Hypothalamus (tissue), 51 donors: ENCODE measurements around the gene TMEM42.
A peak's percentile ranks its signal among the peaks of the same experiment; 100 is the strongest.

ENCODE experiments used
- DNase-seq, 51 donors: peaks; one replicate each; lab custom pipeline; 2025; lab: John Stamatoyannopoulos, UW

Gene TMEM42

GRCh38 chr3:44870375-44871061 is 8.8 kb downstream of the TMEM42 start:
- DNase-seq: no peak

- no peak for DNase-seq
Observed at GRCh38 chr3:44874308-44874707, 12.6 kb downstream of the TMEM42 start, which contains the start of gene TGM4. TSS of gene TGM4 (plus strand) at chr3:44874608. CDS start at chr3:44874679, 71 bp downstream.

- no peak for DNase-seq
Observed at GRCh38 chr3:44875596-44875995, 13.9 kb downstream of the TMEM42 start.

GRCh38 chr3:44877333-44877732 is 15.6 kb downstream of the TMEM42 start:
- DNase-seq: no peak

- DNase-seq: no peak
Observed at GRCh38 chr3:44880284-44880683, 18.6 kb downstream of the TMEM42 start.

GRCh38 chr3:44883213-44883955 is 21.7 kb downstream of the TMEM42 start:
- DNase-seq: no peak

- peak in 1 of 51 donors; percentile 21 for DNase-seq
Observed at GRCh38 chr3:44883999-44884431, 22.3 kb downstream of the TMEM42 start.

GRCh38 chr3:44885618-44886017 is 23.9 kb downstream of the TMEM42 start:
- DNase-seq: peak in 1 of 51 donors; percentile 5

GRCh38 chr3:44886561-44886960 is 24.8 kb downstream of the TMEM42 start:
- DNase-seq: no peak

- DNase-seq: no peak
Observed at GRCh38 chr3:44887101-44887500, 25.4 kb downstream of the TMEM42 start.

- no peak for DNase-seq
Observed at GRCh38 chr3:44890258-44890657, 28.5 kb downstream of the TMEM42 start.

- DNase-seq: no peak
Observed at GRCh38 chr3:44890852-44891251, 29.1 kb downstream of the TMEM42 start.

GRCh38 chr3:44892689-44893088 is 31.0 kb downstream of the TMEM42 start:
- no peak for DNase-seq

- DNase-seq: no peak
Observed at GRCh38 chr3:44893097-44893496, 31.4 kb downstream of the TMEM42 start.

GRCh38 chr3:44894485-44894884 is 32.8 kb downstream of the TMEM42 start:
- no peak for DNase-seq

- no peak for DNase-seq
Observed at GRCh38 chr3:44896440-44896839, 34.7 kb downstream of the TMEM42 start.

- DNase-seq: no peak
Observed at GRCh38 chr3:44899683-44900367, 38.1 kb downstream of the TMEM42 start.

- no peak for DNase-seq
Observed at GRCh38 chr3:44902628-44903027, 40.9 kb downstream of the TMEM42 start.

GRCh38 chr3:44903314-44903713 is 41.6 kb downstream of the TMEM42 start:
- DNase-seq: no peak

- DNase-seq: no peak
Observed at GRCh38 chr3:44903751-44904150, 42.0 kb downstream of the TMEM42 start.

- no peak for DNase-seq
Observed at GRCh38 chr3:44905446-44906157, 43.9 kb downstream of the TMEM42 start.
